Erythroblast (primary cell): ENCODE measurements around the gene SLC39A1.

ENCODE experiments used
- GATA1 ChIP-seq: IDR thresholded peaks from 2 replicates; pipeline ENCODE4 v1.6.1; 2011; ENCODE audit warnings: low read depth, mild to moderate bottlenecking, control low read depth, low read length, moderate library complexity
- POLR2A ChIP-seq: IDR thresholded peaks from 2 replicates; pipeline ENCODE4 v1.6.1; 2011; ENCODE audit warnings: mild to moderate bottlenecking, low read length

GRCh38 chr1:153933955-153934354 lies 29.4 kb downstream of the SLC39A1 start:
- TF ChIP-seq POLR2A (no peak), GATA1 (no peak)
